ENCODE results near the gene TMEM52B.
A peak's percentile ranks its signal among the peaks of the same experiment; 100 is the strongest.

DNA sequence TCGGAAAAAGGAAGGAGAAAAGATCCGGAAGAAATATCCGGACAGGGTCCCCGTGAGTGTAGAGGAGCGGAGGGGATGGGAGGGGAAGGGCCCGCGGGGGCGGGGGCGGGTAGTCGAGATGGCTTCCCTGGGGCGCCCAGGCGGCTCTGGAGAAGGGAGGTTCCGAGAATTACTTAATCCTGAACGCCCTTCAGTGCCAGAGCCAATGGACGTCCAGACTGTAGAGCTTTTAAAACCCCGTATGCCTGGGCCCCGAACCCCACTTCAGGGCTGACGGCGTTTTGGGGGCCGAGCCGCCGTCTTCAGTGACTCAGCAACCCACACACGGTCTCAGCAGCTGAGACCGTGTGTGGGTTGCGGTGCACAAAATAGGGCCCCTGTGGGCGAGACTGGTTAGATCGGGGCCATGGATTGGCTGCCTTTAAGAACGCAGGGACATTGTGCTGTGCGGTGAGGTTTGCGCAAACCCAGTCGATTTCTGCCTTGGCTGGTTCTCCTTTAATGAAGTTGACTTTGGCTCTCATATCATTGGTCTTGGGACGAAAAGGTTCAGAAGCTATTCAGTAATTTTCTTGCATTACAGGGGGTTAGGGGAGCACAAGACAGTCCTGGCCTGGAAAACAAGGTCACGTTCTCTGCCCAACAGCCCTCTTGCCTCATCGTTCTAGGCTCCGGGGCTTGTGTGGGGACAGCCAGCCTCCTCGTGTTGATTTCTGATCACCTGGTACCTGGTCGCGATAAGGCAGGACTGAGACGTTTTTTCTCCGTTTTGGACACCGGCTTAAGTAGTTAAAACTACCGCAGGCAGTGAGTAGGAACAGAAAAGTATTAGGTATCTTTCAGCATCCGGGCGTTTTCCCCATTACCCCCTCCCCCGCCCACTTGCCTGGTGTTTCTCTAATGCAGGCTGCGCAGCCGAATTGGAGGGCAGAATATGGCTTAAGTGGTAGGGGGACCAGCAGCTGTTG, 34.6 kb downstream of the TMEM52B start:
- TF ChIP-seq, protein P1, sequence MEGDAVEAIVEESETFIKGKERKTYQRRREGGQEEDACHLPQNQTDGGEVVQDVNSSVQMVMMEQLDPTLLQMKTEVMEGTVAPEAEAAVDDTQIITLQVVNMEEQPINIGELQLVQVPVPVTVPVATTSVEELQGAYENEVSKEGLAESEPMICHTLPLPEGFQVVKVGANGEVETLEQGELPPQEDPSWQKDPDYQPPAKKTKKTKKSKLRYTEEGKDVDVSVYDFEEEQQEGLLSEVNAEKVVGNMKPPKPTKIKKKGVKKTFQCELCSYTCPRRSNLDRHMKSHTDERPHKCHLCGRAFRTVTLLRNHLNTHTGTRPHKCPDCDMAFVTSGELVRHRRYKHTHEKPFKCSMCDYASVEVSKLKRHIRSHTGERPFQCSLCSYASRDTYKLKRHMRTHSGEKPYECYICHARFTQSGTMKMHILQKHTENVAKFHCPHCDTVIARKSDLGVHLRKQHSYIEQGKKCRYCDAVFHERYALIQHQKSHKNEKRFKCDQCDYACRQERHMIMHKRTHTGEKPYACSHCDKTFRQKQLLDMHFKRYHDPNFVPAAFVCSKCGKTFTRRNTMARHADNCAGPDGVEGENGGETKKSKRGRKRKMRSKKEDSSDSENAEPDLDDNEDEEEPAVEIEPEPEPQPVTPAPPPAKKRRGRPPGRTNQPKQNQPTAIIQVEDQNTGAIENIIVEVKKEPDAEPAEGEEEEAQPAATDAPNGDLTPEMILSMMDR (IDR thresholded peaks at IDR 0.05; ENCODE audit: low read depth, low read length, missing input control) = no peak
- TF ChIP-seq RAD21 (IDR thresholded peaks at IDR 0.05) (peak in 1 of 2 donors; percentile 5), GABPA (IDR thresholded peaks at IDR 0.05 in 1 of 2, conservative IDR thresholded peaks at IDR 0.05 in 1 of 2) (no peak), HNF4A (conservative IDR thresholded peaks at IDR 0.05) (peak; percentile 46 to 51), TAF1 (conservative IDR thresholded peaks at IDR 0.05) (peak; percentile 69), SP1 (IDR thresholded peaks at IDR 0.05) (peak; percentile 46)
- TF ChIP-seq, protein P2, sequence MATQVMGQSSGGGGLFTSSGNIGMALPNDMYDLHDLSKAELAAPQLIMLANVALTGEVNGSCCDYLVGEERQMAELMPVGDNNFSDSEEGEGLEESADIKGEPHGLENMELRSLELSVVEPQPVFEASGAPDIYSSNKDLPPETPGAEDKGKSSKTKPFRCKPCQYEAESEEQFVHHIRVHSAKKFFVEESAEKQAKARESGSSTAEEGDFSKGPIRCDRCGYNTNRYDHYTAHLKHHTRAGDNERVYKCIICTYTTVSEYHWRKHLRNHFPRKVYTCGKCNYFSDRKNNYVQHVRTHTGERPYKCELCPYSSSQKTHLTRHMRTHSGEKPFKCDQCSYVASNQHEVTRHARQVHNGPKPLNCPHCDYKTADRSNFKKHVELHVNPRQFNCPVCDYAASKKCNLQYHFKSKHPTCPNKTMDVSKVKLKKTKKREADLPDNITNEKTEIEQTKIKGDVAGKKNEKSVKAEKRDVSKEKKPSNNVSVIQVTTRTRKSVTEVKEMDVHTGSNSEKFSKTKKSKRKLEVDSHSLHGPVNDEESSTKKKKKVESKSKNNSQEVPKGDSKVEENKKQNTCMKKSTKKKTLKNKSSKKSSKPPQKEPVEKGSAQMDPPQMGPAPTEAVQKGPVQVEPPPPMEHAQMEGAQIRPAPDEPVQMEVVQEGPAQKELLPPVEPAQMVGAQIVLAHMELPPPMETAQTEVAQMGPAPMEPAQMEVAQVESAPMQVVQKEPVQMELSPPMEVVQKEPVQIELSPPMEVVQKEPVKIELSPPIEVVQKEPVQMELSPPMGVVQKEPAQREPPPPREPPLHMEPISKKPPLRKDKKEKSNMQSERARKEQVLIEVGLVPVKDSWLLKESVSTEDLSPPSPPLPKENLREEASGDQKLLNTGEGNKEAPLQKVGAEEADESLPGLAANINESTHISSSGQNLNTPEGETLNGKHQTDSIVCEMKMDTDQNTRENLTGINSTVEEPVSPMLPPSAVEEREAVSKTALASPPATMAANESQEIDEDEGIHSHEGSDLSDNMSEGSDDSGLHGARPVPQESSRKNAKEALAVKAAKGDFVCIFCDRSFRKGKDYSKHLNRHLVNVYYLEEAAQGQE (IDR thresholded peaks at IDR 0.05) = peak; percentile 81
- TF ChIP-seq, protein P3, sequence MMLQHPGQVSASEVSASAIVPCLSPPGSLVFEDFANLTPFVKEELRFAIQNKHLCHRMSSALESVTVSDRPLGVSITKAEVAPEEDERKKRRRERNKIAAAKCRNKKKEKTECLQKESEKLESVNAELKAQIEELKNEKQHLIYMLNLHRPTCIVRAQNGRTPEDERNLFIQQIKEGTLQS (IDR thresholded peaks at IDR 0.05) = peak; percentile 58
